ENCODE data around the gene SYT9. TPM values are rescaled to one million over a fixed set of nuclear protein-coding genes. Genes with fewer than 3 reads are reported as not detected.

The SYT9 gene
- total RNA-seq, 1 experiment from 2014 or later: 0.23 TPM

DNA sequence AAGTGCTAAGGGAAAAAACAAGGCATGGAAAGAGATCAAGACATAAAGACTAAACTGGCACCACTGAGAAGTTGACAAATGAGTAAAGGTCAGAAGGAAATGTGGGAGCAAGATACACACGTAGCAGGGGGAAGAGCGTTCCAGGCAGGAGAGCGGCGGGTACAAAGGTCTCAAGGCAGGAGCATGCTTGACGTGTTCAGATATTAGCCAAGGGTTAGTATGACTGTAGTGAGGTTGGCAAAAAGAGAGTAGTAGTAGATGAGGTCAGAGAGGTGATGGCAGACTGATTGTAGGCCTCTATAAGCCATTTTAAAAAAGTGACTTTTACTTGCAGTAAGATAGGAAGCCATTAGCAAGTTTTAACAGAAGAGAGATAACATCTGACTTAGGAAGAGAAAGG, 9.9 kb downstream of the SYT9 start:
- Histone ChIP-seq H3K36me3 (no peaks in the 10 kb centered on the region), H3K27me3 (peaks cover 9% of the 10 kb centered on the region; the same call in 1 of the 2 replicates), H3K4me3 (no peak overlapping the region), H3K9me3 (no peaks in the 10 kb centered on the region)
- DNase-seq: no peak

DNA sequence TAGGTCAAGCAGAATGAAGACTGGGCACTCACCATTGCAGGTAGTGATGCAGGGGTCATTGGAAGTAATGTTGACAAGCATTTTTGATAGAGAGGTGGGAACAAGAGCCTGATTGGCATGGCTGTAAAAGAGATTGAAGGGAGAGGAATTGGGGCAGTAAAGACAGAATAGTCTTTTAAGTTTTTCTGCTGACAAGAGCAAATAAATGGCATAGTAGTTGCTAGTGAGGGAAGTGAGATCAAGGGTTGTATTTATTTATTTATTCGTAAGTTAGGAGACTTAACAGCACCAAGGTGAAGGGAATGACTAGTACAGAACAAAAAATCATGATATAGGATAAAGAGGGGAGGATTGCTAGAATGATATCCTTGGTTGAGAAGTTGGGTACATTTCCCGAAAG, 11.0 kb downstream of the SYT9 start:
- H3K9me3 ChIP-seq: no peaks in the 10 kb centered on the region
- peaks cover 8% of the 10 kb centered on the region; the same call in 1 of the 2 replicates for H3K27me3 ChIP-seq
- H3K36me3 ChIP-seq: no peaks in the 10 kb centered on the region
- no peak for DNase-seq
- H3K4me3 ChIP-seq: no peak overlapping the region

DNA sequence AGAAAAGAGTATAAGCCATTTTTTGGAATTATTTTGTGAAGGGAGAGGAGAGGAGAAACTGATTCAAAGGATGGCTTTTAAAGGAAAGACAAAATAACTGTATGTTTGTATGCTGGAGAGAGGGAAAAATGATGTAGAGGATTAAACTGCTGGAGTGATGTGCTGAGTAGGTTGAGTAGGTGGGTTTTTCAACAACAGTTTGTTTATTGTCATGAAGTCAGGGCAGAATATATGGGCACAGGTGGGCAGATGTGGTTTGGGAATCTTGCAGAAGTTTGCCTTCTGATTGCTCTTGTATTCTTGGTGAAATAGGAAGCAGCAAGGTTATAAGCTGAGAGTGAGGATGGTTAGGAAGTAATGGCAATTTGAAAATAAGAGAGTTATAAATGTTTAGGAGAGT, 12.1 kb downstream of the SYT9 start:
- no peaks in the 10 kb centered on the region for H3K27me3 ChIP-seq
- H3K9me3 ChIP-seq: no peaks in the 10 kb centered on the region
- no peak for DNase-seq
- no peak overlapping the region for H3K4me3 ChIP-seq
- no peaks in the 10 kb centered on the region for H3K36me3 ChIP-seq

DNA sequence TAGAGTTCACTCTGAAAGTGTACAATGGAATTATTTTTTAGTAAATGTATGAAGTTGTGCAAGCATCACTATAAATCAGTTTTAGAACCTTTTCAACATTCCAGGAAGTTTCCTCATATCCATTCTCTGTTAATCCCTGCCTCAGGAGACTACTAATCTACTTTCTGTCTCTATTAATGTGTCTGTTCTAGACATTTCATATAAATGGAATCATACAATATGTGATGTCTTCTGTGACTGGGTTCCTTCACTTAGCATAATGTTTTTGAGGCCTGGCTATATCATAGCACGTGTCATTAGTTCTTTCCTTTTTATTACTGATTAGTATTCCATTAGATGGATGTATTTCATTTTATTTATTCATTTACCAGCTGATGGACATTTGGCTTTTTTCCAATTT, 17.1 kb downstream of the SYT9 start:
- no peaks in the 10 kb centered on the region for H3K9me3 ChIP-seq
- no peak overlapping the region for H3K4me3 ChIP-seq
- no peak for DNase-seq
- H3K27me3 ChIP-seq: no peaks in the 10 kb centered on the region
- H3K36me3 ChIP-seq: no peaks in the 10 kb centered on the region

DNA sequence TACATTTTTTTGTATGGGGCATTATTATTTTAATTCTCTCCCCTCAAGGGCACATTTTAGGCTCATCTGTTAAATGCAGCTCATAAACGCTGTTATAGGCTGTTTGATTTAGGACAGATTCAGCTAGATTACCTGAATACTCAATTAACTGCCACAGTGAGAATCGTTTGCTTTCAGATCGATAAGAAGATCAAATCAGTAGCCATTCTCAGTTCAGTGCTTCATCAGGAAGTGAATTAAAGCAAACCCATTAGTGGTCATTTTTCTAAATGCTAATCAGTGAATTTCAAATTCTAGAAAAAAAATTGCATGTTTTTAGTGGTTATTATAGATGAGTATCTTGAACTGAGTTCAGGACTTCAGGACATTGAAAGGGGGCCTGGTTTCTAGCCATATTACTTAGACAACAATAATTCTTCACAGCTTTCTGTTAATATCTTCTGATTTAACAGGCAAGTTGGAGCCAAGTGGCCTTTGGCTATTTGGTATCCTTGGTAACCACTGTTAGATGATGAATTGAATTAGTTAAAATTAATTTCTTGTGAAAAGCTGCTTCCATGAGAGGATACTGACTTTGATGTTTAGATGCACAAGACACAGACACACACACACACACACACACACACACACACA, 18.6 kb downstream of the SYT9 start:
- Histone ChIP-seq H3K4me3 (no peak overlapping the region), H3K36me3 (no peaks in the 10 kb centered on the region), H3K9me3 (no peaks in the 10 kb centered on the region), H3K27me3 (no peaks in the 10 kb centered on the region)
- no peak for DNase-seq

DNA sequence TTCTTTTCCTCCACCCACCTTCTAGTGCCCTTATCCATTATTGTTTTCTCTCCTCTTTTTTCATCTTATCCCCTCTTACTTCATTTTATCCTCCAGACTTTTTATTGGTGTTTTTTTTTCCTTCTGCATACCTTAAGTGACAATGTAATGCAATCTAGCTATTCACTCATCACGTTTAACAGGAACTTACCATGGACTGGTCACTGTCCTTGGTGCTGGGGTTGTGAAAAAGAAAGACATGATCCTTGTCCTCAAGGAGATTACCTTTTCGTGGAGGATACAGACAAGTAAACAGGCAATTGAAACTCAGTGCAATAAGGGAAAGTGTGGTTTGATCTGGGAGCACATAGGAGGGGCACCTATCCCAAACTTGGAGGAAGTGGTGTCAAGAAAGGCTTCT, 20.7 kb downstream of the SYT9 start:
- DNase-seq: no peak
- Histone ChIP-seq H3K27me3 (no peaks in the 10 kb centered on the region), H3K4me3 (no peak overlapping the region), H3K36me3 (no peaks in the 10 kb centered on the region), H3K9me3 (no peaks in the 10 kb centered on the region)

DNA sequence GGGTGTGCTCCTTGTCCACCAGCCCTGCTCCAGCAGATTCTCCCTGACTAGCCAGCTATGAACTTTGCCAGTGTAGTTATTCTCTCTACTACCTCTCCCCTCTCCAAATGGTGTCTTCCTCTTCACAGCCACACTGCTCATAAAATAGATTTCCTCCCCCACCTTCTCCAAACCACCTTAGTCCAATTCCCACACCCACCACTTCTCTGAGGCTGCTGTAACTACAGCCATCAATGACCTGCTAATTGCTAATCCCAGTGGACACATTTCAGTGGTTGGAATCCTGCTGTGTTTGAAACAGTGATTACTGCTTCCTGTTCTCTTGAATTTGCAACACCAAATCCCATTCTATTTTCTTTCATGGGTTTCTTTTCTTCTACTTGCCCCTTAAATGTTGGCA, 23.4 kb downstream of the SYT9 start:
- Histone ChIP-seq H3K9me3 (no peaks in the 10 kb centered on the region), H3K4me3 (no peak overlapping the region), H3K36me3 (no peaks in the 10 kb centered on the region), H3K27me3 (no peaks in the 10 kb centered on the region)
- no peak for DNase-seq

DNA sequence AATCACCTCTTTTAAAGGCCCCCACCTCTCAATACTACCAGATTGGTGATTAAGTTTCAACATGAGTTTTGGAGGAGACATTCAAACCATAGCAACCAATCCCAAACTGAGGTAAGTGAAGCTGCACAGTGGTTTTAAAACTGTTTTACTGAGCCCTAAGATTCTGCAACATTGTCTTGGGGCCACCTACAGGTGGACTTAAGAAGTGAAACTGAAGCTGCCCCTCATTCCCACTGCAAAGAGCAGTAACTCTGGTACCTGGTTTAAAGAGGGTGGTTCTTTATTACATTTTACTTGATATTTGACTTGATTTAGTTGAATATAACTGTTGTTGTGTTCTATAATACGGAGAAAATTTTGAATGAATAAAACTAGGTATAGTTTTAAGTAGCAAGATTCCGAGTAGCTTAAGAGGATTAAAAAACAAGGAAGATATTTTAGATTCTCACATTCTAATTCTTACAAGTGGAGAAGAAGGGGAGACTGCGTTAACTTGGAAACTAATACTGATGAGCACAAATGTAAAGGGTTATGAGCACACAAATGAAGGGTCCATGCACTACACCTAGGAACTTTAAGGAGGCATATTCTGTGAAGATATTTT, 26.7 kb downstream of the SYT9 start:
- H3K9me3 ChIP-seq: no peaks in the 10 kb centered on the region
- H3K4me3 ChIP-seq: no peak overlapping the region
- H3K36me3 ChIP-seq: no peaks in the 10 kb centered on the region
- peak; percentile 2 for DNase-seq
- H3K27me3 ChIP-seq: no peaks in the 10 kb centered on the region

DNA sequence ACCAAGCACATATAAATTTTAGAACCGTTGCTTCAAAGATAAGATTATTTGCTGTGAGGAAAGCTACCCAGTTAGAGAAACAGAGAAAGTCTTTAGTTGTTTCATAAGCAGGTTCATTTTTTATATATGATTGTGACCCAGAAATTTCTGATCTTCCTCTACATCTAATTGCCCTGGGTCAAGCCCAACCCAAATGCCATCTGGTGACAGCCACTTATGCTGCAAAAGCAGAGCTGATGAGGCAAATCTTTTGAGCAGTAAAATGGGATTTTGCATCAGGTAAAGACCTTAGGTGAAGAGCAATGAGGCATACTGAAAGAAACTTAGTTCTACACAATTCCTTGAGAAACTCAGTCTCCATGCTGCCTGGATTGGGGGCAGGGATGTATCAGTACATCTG, 28.0 kb downstream of the SYT9 start:
- no peak for DNase-seq

DNA sequence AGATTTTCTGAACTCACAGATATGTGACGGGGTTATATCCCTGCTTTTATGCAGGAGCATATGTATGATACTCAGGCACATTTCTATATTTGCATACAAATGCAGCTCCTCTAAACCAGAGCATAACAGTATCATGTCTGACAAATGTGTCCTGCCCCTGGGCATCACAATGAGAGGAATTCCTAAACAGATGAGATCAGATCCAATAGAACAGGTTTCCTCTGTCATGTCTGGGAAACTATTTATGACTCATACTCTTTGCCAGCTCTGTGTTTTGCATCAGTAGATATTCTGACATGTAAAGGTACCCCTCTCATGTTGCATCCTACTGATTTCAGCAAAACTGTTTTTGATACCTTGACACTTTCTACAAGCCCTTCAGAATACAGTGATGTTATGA, 29.4 kb downstream of the SYT9 start:
- DNase-seq: no peak
- H3K27me3 ChIP-seq: no peaks in the 10 kb centered on the region

More for the DNA sequence above, 28.0 kb downstream of the SYT9 start:
- Histone ChIP-seq H3K36me3 (no peaks in the 10 kb centered on the region), H3K9me3 (no peaks in the 10 kb centered on the region), H3K4me3 (no peak overlapping the region), H3K27me3 (no peaks in the 10 kb centered on the region)

DNA sequence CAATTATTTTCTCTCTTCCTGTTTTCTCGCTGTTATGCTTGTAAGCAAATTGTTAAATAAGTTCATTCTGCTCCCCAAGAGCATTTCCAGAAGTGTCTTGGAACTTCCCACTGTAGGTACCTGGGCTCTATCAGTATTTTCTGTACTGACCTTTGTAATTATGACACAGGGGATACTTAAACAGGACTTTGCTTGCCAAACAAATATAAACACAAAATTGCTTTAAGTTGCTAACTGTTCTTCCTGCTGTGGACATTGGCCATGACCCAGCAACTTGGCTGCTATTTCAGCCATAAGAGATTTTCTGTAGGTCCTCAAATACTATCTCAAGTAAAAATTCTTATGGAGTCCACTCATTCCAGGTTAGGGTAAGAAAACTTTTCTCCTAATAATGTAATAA, 30.1 kb downstream of the SYT9 start:
- H3K9me3 ChIP-seq: no peaks in the 10 kb centered on the region; the same call in 1 of the 2 replicates

More for the DNA sequence above, 29.4 kb downstream of the SYT9 start:
- Histone ChIP-seq H3K9me3 (no peaks in the 10 kb centered on the region; the same call in 1 of the 2 replicates), H3K36me3 (no peaks in the 10 kb centered on the region), H3K4me3 (no peak overlapping the region)

DNA sequence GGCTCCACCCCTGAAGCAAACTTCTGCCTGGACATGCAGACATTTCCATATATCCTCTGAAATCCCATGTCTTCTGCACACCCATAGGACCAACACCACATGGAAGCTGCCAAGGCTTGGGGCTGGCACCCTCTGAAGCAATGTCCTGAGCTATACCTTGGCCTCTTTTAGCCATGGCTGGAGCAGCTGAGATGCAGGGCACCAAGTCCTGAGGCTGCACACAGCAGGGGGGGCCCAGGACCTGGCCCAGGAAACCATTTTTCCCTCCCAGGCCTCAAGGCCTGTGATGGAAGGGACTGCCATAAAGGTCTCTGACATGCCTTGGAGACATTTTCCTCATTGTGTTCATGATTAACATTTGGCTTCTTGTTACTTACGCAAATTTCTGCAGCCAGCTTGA, 34.5 kb downstream of the SYT9 start:
- Histone ChIP-seq H3K36me3 (no peaks in the 10 kb centered on the region), H3K9me3 (no peaks in the 10 kb centered on the region; the same call in 1 of the 2 replicates), H3K4me3 (no peak overlapping the region), H3K27me3 (no peaks in the 10 kb centered on the region)
- DNase-seq: no peak

More for the DNA sequence above, 30.1 kb downstream of the SYT9 start:
- Histone ChIP-seq H3K4me3 (no peak overlapping the region), H3K36me3 (no peaks in the 10 kb centered on the region), H3K27me3 (no peaks in the 10 kb centered on the region)
- DNase-seq: peak; percentile 11

DNA sequence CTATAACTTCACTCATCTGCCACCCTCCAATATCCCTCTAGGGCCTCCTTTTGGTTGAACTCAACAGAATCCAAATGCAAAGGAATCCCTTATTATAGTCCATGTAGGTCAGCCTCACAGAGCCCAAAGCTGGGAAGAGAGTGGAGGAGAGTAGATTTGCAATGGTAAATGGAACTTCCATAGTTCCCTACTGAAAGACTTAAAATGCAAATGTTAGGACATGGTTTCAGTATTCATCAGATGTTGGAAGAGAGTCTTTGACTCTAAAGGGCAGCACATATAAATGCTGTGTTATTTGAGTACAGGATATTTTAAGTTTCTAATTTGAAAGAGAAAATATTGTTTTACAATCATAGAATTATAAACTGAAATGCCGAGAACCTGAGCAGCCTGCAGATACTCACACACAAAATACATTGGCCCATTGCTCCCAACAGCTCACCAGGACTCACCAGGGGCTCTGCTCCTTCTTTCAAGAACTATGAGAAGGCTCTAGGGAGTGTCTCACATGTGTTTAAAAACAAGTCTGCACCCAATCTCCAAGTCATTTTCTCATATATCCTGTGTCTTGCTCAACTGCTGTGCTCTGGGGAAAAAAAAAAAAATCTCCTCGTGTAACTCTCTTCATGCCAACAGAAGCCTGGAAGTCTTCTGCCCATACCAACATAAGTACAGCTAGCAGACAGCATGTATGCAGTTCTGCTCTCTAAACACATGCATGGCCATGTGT, 39.6 kb downstream of the SYT9 start:
- Histone ChIP-seq H3K27me3 (no peaks in the 10 kb centered on the region), H3K4me3 (no peak overlapping the region), H3K9me3 (no peaks in the 10 kb centered on the region), H3K36me3 (no peaks in the 10 kb centered on the region)
- DNase-seq: no peak

DNA sequence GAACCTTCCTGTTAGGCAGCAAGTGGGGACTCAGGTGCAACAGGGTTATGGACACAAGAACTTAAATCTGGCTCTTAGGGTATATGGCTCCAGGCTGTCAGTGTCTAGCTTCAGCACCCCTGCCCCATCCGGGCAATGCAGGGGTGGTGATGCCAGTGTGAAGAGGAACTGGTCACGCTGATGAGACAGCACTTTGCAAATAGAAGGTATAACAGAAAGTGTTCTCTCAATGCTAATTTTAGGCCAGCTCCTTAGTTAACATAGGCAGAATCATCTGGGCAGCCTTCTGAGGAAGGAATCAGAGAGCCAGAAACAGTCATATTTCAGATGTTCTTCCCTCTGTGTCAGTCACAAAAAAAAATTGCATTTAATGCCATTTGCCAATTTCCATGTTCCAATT, 41.2 kb downstream of the SYT9 start:
- Histone ChIP-seq H3K9me3 (no peaks in the 10 kb centered on the region), H3K36me3 (no peaks in the 10 kb centered on the region), H3K27me3 (no peaks in the 10 kb centered on the region), H3K4me3 (no peak overlapping the region)
- no peak for DNase-seq

DNA sequence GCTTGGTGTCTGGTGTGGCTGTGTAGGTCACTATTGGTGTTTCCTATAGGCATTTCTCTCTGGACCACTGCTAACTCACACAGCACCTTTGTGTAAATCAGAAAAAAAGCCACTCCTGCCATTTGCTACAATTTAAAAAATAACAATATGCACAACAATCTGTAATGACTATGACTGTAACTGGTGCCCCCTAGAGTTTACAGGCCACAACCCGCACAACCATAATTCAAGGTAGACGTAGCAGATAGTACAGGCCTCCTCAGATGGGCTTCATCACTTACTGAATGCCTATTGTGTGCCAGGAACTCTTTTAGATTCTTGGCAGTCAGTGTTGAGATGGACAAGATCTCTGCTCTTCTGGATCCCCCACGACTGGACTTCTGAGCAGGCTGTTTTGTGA, 47.7 kb downstream of the SYT9 start:
- DNase-seq: no peak
- H3K9me3 ChIP-seq: no peaks in the 10 kb centered on the region
- no peaks in the 10 kb centered on the region; the same call in 1 of the 2 replicates for H3K27me3 ChIP-seq

DNA sequence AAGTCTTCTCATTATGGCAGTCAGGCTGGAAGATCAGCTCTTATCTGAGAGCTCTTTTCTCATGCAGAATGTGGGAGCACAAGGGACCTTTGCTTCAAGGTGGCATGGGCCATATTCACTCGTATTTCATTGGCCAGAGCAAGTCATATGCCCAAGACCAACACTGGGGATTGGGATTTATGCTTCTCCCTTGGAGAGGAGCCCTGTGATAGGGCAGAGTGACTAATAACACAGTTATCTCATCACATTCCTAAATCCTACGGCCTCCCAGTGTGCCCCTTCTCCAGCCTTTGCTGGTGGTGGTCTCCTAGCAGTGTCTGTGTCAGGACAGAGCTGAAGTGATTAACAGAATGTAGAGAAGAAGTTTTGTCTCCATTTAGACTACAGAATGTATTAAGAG, 48.6 kb downstream of the SYT9 start:
- no peaks in the 10 kb centered on the region for H3K9me3 ChIP-seq
- no peaks in the 10 kb centered on the region; the same call in 1 of the 2 replicates for H3K27me3 ChIP-seq
- H3K4me3 ChIP-seq: no peak overlapping the region
- DNase-seq: no peak
- H3K36me3 ChIP-seq: no peaks in the 10 kb centered on the region

More for the DNA sequence above, 47.7 kb downstream of the SYT9 start:
- Histone ChIP-seq H3K36me3 (no peaks in the 10 kb centered on the region), H3K4me3 (no peak overlapping the region)

DNA sequence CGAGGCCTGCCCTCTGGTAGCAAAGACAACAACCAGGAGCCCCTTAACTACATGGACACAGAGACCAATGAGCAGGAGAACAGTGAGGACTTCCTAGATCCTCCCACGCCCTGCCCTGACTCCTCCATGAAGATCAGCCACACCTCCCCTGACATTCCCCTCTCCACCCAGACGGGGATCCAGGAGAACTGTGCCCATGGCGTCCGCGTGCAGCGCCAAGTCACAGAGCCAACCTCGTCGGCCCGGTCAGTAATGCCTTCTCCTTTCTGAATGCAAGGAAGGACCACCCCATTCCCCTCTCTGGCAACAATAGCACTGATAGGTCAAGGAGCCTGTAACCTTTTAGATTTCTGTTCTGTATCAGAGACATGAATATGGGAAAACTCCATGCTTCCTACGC, 51.4 kb downstream of the SYT9 start:
- Histone ChIP-seq H3K36me3 (no peaks in the 10 kb centered on the region), H3K27me3 (no peaks in the 10 kb centered on the region; the same call in 1 of the 2 replicates), H3K9me3 (no peaks in the 10 kb centered on the region), H3K4me3 (no peak overlapping the region)
- no peak for DNase-seq

DNA sequence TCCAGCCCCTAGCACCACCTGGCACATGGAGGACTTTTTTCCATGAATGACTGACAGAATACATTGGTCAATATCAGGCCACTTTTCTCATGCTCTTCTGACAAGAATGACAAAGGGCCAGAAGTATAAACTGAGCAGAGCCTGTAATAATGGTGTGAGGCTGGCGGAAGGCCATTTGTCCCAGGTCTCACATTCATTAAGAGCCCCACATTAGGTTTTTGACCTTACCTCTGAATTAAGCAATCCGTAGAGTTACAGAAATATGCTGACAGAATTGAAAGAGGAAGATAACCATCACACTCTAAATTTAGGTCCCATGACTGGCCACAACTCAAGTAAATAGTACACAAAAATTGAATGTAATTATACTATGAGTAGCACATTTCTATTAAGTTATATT, 55.2 kb downstream of the SYT9 start:
- no peak overlapping the region for H3K4me3 ChIP-seq
- no peaks in the 10 kb centered on the region; the same call in 1 of the 2 replicates for H3K27me3 ChIP-seq
- no peak for DNase-seq
- no peaks in the 10 kb centered on the region for H3K9me3 ChIP-seq
- H3K36me3 ChIP-seq: no peaks in the 10 kb centered on the region
